Bronchus fibroblast of lung (primary cell): ENCODE results near the gene SMIM15. TPM values are rescaled to one million over a fixed set of nuclear protein-coding genes. Genes with fewer than 3 reads are reported as not detected.

Experiments
- total RNA-seq: library from RNA; depleted of rRNA; stranded (reverse); fragments of >200 nt; gene quantifications from 2 replicates; pipeline ENCODE4 v1.2.3, GENCODE V29; 2015

The SMIM15 gene
- total RNA-seq, result 50.2 and 53.1 TPM in 2 replicates

GRCh38 chr5:61162010-61162831 is at the start of gene SMIM15:
TSS of gene SMIM15 (minus strand) at chr5:61162468. CDS start at chr5:61160171, 2,297 bp downstream.

Other genes starting within 250 kb of the SMIM15 start
- gene ERCC8, start 217.4 kb downstream of the SMIM15 start, total RNA-seq, result 14.3 and 14.9 TPM in 2 replicates
- 19.3 and 24.0 TPM in 2 replicates for gene NDUFAF2, start 217.3 kb downstream of the SMIM15 start, total RNA-seq
- 4.9 and 5.6 TPM in 2 replicates for gene ZSWIM6, start 169.8 kb upstream of the SMIM15 start, total RNA-seq